Chondrocyte (in vitro differentiated cells): ENCODE data around the gene GREB1. TPM values are rescaled to one million over a fixed set of nuclear protein-coding genes. Genes with fewer than 3 reads are reported as not detected.

Experiments
- DNase-seq: peaks from one replicate; pipeline ENCODE4 v3.0.0; 2021; ENCODE audit warnings: mixed read lengths, low spot score
- H3K27ac Mint-ChIP-seq: one replicate; pipeline ENCODE4 v1.8.0; 2021; ENCODE audit warnings: mild to moderate bottlenecking, moderate library complexity, mixed read lengths; ENCODE audit not compliant: unreplicated experiment
- H3K27me3 Mint-ChIP-seq: 2 replicates; pipeline ENCODE4 v1.8.0; 2021; ENCODE audit warnings: low read depth, mixed read lengths
- H3K36me3 Mint-ChIP-seq: 2 replicates; pipeline ENCODE4 v1.8.0; 2021; ENCODE audit warnings: low read depth, mixed read lengths
- H3K4me1 Mint-ChIP-seq: 2 replicates; pipeline ENCODE4 v1.8.0; 2021; ENCODE audit warnings: low read depth, mild to moderate bottlenecking, mixed read lengths
- H3K4me3 Mint-ChIP-seq: one replicate; pipeline ENCODE4 v1.8.0; 2021; ENCODE audit warnings: mild to moderate bottlenecking, moderate library complexity, mixed read lengths; ENCODE audit not compliant: unreplicated experiment
- H3K9me3 Mint-ChIP-seq: 2 replicates; pipeline ENCODE4 v1.8.0; 2021; ENCODE audit warnings: low read depth, mixed read lengths
- CTCF ChIP-seq: fragments of 200-600 bp; sonication (generic); IDR thresholded peaks from 2 replicates; pipeline ENCODE4 v1.5.0; 2021; ENCODE audit warnings: antibody characterized with exemption, mild to moderate bottlenecking, moderate library complexity
- total RNA-seq: library from RNA; stranded (reverse); gene quantifications from 3 replicates; pipeline ENCODE4 v1.2.1, GENCODE V29; 2021

GREB1 gene
- total RNA-seq, 1 donor from 2014 or later, result 0.52 TPM

GRCh38 chr2:11639503-11639902, 105.7 kb downstream of the GREB1 start:
- no peak overlapping the region for H3K27ac Mint-ChIP-seq
- no peak overlapping the region for H3K4me3 Mint-ChIP-seq
- H3K9me3 Mint-ChIP-seq, result no peaks in the 10 kb centered on the region
- peaks cover 6% of the 10 kb centered on the region for H3K27me3 Mint-ChIP-seq
- no peak for DNase-seq
- H3K4me1 Mint-ChIP-seq, result no peaks in the 10 kb centered on the region
- H3K36me3 Mint-ChIP-seq, result peaks cover 3% of the 10 kb centered on the region
- no peak for TF ChIP-seq CTCF

GRCh38 chr2:11640132-11640531, 106.3 kb downstream of the GREB1 start:
- Mint-ChIP-seq H3K9me3 (no peaks in the 10 kb centered on the region), H3K4me3 (no peak overlapping the region), H3K27me3 (peaks cover 6% of the 10 kb centered on the region), H3K36me3 (peaks cover 3% of the 10 kb centered on the region), H3K27ac (no peak overlapping the region), H3K4me1 (no peaks in the 10 kb centered on the region)
- DNase-seq, result no peak
- no peak for TF ChIP-seq CTCF

GRCh38 chr2:11642972-11643371, 109.1 kb downstream of the GREB1 start:
- TF ChIP-seq CTCF, result no peak
- no peaks in the 10 kb centered on the region for H3K9me3 Mint-ChIP-seq
- peaks cover 4% of the 10 kb centered on the region for H3K27me3 Mint-ChIP-seq
- no peak overlapping the region for H3K4me3 Mint-ChIP-seq
- DNase-seq, result no peak
- peaks cover 1% of the 10 kb centered on the region for H3K4me1 Mint-ChIP-seq
- peaks cover 3% of the 10 kb centered on the region for H3K36me3 Mint-ChIP-seq
- H3K27ac Mint-ChIP-seq, result no peak overlapping the region

- H3K36me3 Mint-ChIP-seq, result peaks cover 2% of the 10 kb centered on the region
- H3K27ac Mint-ChIP-seq, result no peak overlapping the region
- TF ChIP-seq CTCF, result no peak
- no peak for DNase-seq
- peaks cover 3% of the 10 kb centered on the region for H3K27me3 Mint-ChIP-seq
- no peaks in the 10 kb centered on the region for H3K9me3 Mint-ChIP-seq
- H3K4me1 Mint-ChIP-seq, result peaks cover 11% of the 10 kb centered on the region
- H3K4me3 Mint-ChIP-seq, result no peak overlapping the region
Measured at GRCh38 chr2:11644293-11644692, 110.4 kb downstream of the GREB1 start.

- H3K4me3 Mint-ChIP-seq, result no peak overlapping the region
- H3K4me1 Mint-ChIP-seq, result peaks cover 11% of the 10 kb centered on the region
- H3K27me3 Mint-ChIP-seq, result peaks cover 3% of the 10 kb centered on the region
- H3K9me3 Mint-ChIP-seq, result no peaks in the 10 kb centered on the region
- no peak overlapping the region for H3K27ac Mint-ChIP-seq
- no peaks in the 10 kb centered on the region for H3K36me3 Mint-ChIP-seq
- no peak for TF ChIP-seq CTCF
- DNase-seq, result no peak
Measured at GRCh38 chr2:11646530-11646929, 112.7 kb downstream of the GREB1 start.
